SU-DHL-6 (cell line): ENCODE measurements around the gene HGS.

ENCODE experiments used
- H2AFZ ChIP-seq: fragments of 200-600 bp; sonication (generic); 2 replicates; pipeline ENCODE4 v1.6.1; 2014; ENCODE audit warnings: low read depth, mild to moderate bottlenecking, moderate library complexity, mixed read lengths, antibody characterized with exemption, low read length; ENCODE audit not compliant: severe bottlenecking
- H3F3A ChIP-seq: fragments of 200-600 bp; shearing (Covaris generic); 2 replicates; pipeline ENCODE4 v1.6.0; 2016; ENCODE audit warnings: antibody characterized with exemption, mild to moderate bottlenecking; ENCODE audit not compliant: insufficient read depth
- H3K27ac ChIP-seq: fragments of 200-600 bp; sonication (generic); 2 replicates; pipeline ENCODE4 v1.5.1; 2016; ENCODE audit warnings: low read depth, mild to moderate bottlenecking, low read length, moderate library complexity, mixed read lengths
- H3K27me3 ChIP-seq: fragments of 200-600 bp; sonication (generic), shearing (Covaris generic); 2 replicates; pipeline ENCODE4 v1.6.0; 2014; ENCODE audit warnings: mild to moderate bottlenecking, low read length
- H3K36me3 ChIP-seq: fragments of 200-600 bp; sonication (generic); 2 replicates; pipeline ENCODE4 v1.6.1; 2014; ENCODE audit warnings: mild to moderate bottlenecking, low read length, mixed read lengths
- H3K4me2 ChIP-seq: fragments of 300-600, 200-600 bp; shearing (Covaris generic), sonication (generic); 2 replicates; pipeline ENCODE4 v1.6.0; 2014; ENCODE audit warnings: low read length, low read depth, mild to moderate bottlenecking; ENCODE audit not compliant: poor library complexity, severe bottlenecking
- H3K4me3 ChIP-seq: fragments of 200-600 bp; sonication (generic); 2 replicates; pipeline ENCODE4 v1.5.1; 2014; ENCODE audit warnings: antibody characterized with exemption, low read length, mild to moderate bottlenecking, mixed read lengths; ENCODE audit not compliant: insufficient read depth, poor library complexity, severe bottlenecking
- H3K79me2 ChIP-seq: fragments of 200-600 bp; sonication (generic); 2 replicates; pipeline ENCODE4 v1.6.1; 2014; ENCODE audit warnings: mild to moderate bottlenecking, low read length, moderate library complexity; ENCODE audit not compliant: insufficient read depth
- H3K9ac ChIP-seq: fragments of 200-600 bp; sonication (generic); 2 replicates; pipeline ENCODE4 v1.7.0; 2014; ENCODE audit warnings: mild to moderate bottlenecking, low read length
- H3K9me2 ChIP-seq: fragments of 200-600 bp; sonication (generic); replicated peaks from 2 replicates; pipeline ENCODE4 v1.6.1; 2014; ENCODE audit warnings: low read length; ENCODE audit not compliant: insufficient read depth
- H3K9me3 ChIP-seq: fragments of 200-600 bp; sonication (generic); 2 replicates; pipeline ENCODE4 v1.6.1; 2014; ENCODE audit warnings: low read length, mixed read lengths; ENCODE audit not compliant: insufficient read depth
- H4K20me1 ChIP-seq: fragments of 200-600 bp; sonication (generic); 2 replicates; pipeline ENCODE4 v1.6.1; 2014; ENCODE audit warnings: low read depth, mild to moderate bottlenecking, antibody characterized with exemption, low read length, moderate library complexity, mixed read lengths
- EZH2phosphoT487 ChIP-seq: fragments of 200-600 bp; sonication (generic), shearing (Covaris generic); conservative IDR thresholded peaks from 2 replicates; pipeline ENCODE4 v1.6.1; 2018; ENCODE audit warnings: mild to moderate bottlenecking, antibody characterized with exemption, low read length, moderate library complexity, mixed read lengths
- TF ChIP-seq, protein P1 (sequence below): fragments of 200-600 bp; sonication (generic); IDR thresholded peaks from one replicate; pipeline ENCODE4 v1.5.1; 2017; ENCODE audit warnings: antibody characterized with exemption, mild to moderate bottlenecking, low read length, moderate library complexity; ENCODE audit not compliant: insufficient read depth, poor library complexity, severe bottlenecking

The HGS gene

GRCh38 chr17:81711814-81712467 is 28.1 kb downstream of the HGS start, which contains the start of gene SLC25A10:
Gene SLC25A10 (plus strand): TSS chr17:81712284. CDS start chr17:81712427, 143 bp downstream.
- H3K9me3 ChIP-seq, result no peaks in the 10 kb centered on the region
- peaks cover 25% of the 10 kb centered on the region for H3F3A ChIP-seq
- TF ChIP-seq, protein P1, sequence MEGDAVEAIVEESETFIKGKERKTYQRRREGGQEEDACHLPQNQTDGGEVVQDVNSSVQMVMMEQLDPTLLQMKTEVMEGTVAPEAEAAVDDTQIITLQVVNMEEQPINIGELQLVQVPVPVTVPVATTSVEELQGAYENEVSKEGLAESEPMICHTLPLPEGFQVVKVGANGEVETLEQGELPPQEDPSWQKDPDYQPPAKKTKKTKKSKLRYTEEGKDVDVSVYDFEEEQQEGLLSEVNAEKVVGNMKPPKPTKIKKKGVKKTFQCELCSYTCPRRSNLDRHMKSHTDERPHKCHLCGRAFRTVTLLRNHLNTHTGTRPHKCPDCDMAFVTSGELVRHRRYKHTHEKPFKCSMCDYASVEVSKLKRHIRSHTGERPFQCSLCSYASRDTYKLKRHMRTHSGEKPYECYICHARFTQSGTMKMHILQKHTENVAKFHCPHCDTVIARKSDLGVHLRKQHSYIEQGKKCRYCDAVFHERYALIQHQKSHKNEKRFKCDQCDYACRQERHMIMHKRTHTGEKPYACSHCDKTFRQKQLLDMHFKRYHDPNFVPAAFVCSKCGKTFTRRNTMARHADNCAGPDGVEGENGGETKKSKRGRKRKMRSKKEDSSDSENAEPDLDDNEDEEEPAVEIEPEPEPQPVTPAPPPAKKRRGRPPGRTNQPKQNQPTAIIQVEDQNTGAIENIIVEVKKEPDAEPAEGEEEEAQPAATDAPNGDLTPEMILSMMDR, result no peak
- TF ChIP-seq EZH2phosphoT487, result no peak
- no peaks in the 10 kb centered on the region for H3K9me2 ChIP-seq
- H3K9ac ChIP-seq, result peak within 1 kb of the TSS; percentile 93
- H2AFZ ChIP-seq, result peak within 1 kb of the TSS; percentile 70
- H3K4me3 ChIP-seq, result peak within 1 kb of the TSS; percentile 86
- H3K79me2 ChIP-seq, result peaks cover 27% of the 10 kb centered on the region
- no peaks in the 10 kb centered on the region for H3K36me3 ChIP-seq
- peak within 1 kb of the TSS; percentile 80 for H3K4me2 ChIP-seq
- peak within 1 kb of the TSS; percentile 55 for H3K27ac ChIP-seq
- no peaks in the 10 kb centered on the region for H3K27me3 ChIP-seq
- no peaks in the 10 kb centered on the region for H4K20me1 ChIP-seq

- Histone ChIP-seq H3K9me3 (no peaks in the 10 kb centered on the region), H3K4me3 (peak overlapping the region; percentile 86), H3K36me3 (no peaks in the 10 kb centered on the region), H3K79me2 (peaks cover 27% of the 10 kb centered on the region), H3K9ac (peak overlapping the region; percentile 93), H2AFZ (peak overlapping the region; percentile 70), H3K27ac (peak overlapping the region; percentile 41), H3K27me3 (no peaks in the 10 kb centered on the region), H3F3A (peaks cover 25% of the 10 kb centered on the region), H3K4me2 (peak overlapping the region; percentile 80), H3K9me2 (no peaks in the 10 kb centered on the region), H4K20me1 (no peaks in the 10 kb centered on the region)
- TF ChIP-seq EZH2phosphoT487, result no peak
- TF ChIP-seq, protein P1, result no peak
Measured at GRCh38 chr17:81712468-81713003, 28.7 kb downstream of the HGS start.

DNA sequence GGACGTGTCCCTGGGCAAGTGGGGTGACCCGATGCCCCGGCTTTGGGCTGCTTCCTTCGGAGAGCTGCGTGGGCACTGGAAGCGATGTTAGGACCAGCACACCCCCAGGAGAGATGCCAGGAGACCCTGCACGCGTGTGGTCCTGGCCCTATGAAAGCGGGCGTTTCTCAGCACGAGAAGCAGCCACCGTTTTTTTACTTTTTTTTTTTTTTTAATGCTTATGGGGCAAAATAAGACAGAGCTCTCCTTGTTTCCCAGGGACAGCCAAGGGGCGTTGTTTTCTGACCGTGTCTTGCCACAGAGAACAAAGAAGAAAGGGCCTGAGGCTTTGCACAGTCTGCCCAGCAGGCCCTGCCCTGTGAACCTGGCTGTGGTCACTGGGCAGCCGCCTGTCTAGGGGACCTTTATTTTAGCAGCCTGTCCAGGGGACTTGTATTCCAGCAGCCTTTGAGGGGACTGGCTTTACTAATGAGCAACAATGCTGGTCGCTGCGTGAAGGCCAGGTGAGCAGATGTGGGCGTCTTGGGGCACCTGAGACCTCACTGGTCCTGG is 29.3 kb downstream of the HGS start:
- peak overlapping the region; percentile 41; the same call in 1 of the 2 replicates for H3K27ac ChIP-seq
- peaks cover 25% of the 10 kb centered on the region for H3F3A ChIP-seq
- no peaks in the 10 kb centered on the region for H3K27me3 ChIP-seq
- no peaks in the 10 kb centered on the region for H3K9me3 ChIP-seq
- H3K9me2 ChIP-seq, result no peaks in the 10 kb centered on the region
- no peaks in the 10 kb centered on the region for H3K36me3 ChIP-seq
- H3K4me2 ChIP-seq, result peak overlapping the region; percentile 80
- no peak overlapping the region for H2AFZ ChIP-seq
- TF ChIP-seq EZH2phosphoT487, result no peak
- TF ChIP-seq, protein P1, result no peak
- peak overlapping the region; percentile 86 for H3K4me3 ChIP-seq
- peaks cover 27% of the 10 kb centered on the region for H3K79me2 ChIP-seq
- H4K20me1 ChIP-seq, result no peaks in the 10 kb centered on the region
- peak overlapping the region; percentile 93 for H3K9ac ChIP-seq
